Activated naive CD8-positive, alpha-beta T cell treated with anti-CD3 and anti-CD28 coated beads for 36 hours (primary cell): Measurements from ENCODE around the gene PLXNA3. TPM values are rescaled to one million over a fixed set of nuclear protein-coding genes. Genes with fewer than 3 reads are reported as not detected.
"Not testable (repeated sequence)": the region's sequence is repeated elsewhere in the genome, so short reads cannot be mapped to it uniquely, and the experiment has no call there.

Source experiments
- DNase-seq: peaks from one replicate; pipeline ENCODE4 v3.0.0; 2021
- H3K27ac Mint-ChIP-seq: one replicate; pipeline ENCODE4 v1.8.0; 2022; ENCODE audit warnings: mild to moderate bottlenecking, moderate library complexity, mixed read lengths
- H3K27me3 Mint-ChIP-seq: one replicate; pipeline ENCODE4 v1.8.0; 2022; ENCODE audit warnings: mild to moderate bottlenecking, mixed read lengths
- H3K36me3 Mint-ChIP-seq: one replicate; pipeline ENCODE4 v1.8.0; 2021; ENCODE audit warnings: mild to moderate bottlenecking, mixed read lengths
- H3K4me1 Mint-ChIP-seq: one replicate; pipeline ENCODE4 v1.8.0; 2021; ENCODE audit warnings: mixed read lengths
- H3K4me3 Mint-ChIP-seq: one replicate; pipeline ENCODE4 v1.8.0; 2022; ENCODE audit warnings: mild to moderate bottlenecking, moderate library complexity, mixed read lengths
- H3K9me3 Mint-ChIP-seq: one replicate; pipeline ENCODE4 v1.8.0; 2022; ENCODE audit warnings: mixed read lengths
- total RNA-seq, 2 experiments: library from RNA; stranded (reverse); gene quantifications; one replicate each; pipeline ENCODE4 v1.2.3, GENCODE V29; 2021

PLXNA3 gene
- total RNA-seq, 2 experiments from 2014 or later: 22.3 to 23.1 TPM

DNA sequence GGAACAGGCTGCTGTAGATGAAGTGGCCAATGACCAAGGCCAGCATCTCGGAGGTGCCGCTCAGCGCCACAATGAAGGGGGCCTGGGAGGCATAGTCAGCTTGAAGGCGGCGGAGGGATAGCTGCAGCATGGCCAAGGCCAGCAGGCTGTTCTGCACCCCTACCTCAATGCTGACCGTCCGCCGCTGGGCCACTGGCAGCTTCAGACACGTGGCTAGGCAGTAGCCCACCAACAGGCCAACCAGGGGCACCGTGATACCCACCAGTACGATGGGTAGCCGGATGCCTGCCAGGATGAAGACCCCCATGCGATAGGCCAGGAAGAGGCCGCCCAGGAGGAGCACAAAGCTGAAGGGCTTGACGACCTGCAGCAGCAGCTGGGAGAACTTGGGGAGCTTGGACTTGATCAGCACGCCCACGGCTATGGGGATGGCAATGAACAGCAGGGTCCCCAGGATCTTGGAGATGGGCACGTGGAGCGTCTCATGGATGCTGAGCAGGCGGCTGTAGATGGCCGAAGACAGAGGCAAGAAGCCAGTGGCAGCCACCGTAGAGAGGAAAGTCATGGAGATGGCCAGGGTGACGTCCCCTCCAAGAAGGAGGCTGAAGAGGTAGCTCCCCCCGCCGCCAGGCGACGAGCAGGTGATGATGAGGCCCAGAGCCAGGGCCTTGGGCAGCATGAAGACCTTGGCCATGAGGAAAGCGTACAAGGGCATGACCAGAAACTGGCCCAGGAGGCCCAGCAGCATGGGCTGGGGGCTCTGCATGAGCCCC is 29.6 kb downstream of the PLXNA3 start:
- peak overlapping the region; percentile 37 for H3K4me3 Mint-ChIP-seq
- H3K27me3 Mint-ChIP-seq: no peaks in the 10 kb centered on the region
- H3K9me3 Mint-ChIP-seq: no peaks in the 10 kb centered on the region
- H3K4me1 Mint-ChIP-seq: peaks cover 23% of the 10 kb centered on the region
- DNase-seq: no peak
- H3K36me3 Mint-ChIP-seq: peaks cover 2% of the 10 kb centered on the region
- H3K27ac Mint-ChIP-seq: no peak overlapping the region

DNA sequence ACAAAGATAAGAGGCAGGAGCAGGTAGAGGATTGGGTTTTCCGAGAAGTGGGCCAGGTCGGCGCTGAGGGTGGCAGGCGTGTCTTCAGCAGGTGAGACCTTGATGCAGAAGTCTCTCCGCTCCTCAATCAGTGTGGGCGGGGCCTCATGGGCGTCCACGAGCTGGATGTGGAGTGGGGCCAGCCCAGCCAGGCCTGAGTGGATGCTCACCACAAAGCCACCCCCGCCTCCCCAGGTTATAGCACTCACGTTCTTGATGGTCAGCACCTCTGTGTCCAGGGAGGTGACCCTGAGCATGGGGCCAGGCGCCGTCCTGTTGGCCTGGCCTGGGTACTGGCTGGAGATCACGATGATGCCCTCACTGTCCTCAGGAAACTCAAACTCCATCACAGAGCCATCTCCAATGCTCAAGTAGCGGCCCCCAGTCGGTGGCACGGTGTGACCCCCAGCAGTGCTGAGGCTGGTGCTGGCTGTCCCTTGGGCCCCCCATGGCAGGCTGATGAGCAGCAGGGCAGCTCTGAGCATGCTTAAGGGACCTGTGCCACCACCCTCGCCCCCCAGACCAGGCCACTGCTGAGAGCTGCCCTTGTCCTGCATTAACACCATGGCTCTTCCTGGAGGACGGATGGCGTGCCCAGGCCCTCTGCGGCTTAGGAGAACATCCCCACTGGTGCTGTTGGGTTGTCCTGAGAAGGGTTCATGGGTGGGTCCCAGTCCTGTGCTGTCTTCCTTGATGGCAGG is 30.4 kb downstream of the PLXNA3 start:
- peaks cover 1% of the 10 kb centered on the region for H3K36me3 Mint-ChIP-seq
- H3K4me1 Mint-ChIP-seq: peaks cover 20% of the 10 kb centered on the region
- peak overlapping the region; percentile 37 for H3K4me3 Mint-ChIP-seq
- no peaks in the 10 kb centered on the region for H3K9me3 Mint-ChIP-seq
- H3K27ac Mint-ChIP-seq: no peak overlapping the region
- DNase-seq: no peak
- no peaks in the 10 kb centered on the region for H3K27me3 Mint-ChIP-seq

GRCh38 chrX:154489182-154489581 is 31.1 kb downstream of the PLXNA3 start:
- no peaks in the 10 kb centered on the region for H3K9me3 Mint-ChIP-seq
- H3K36me3 Mint-ChIP-seq: no peaks in the 10 kb centered on the region
- DNase-seq: no peak
- H3K27me3 Mint-ChIP-seq: no peaks in the 10 kb centered on the region
- H3K27ac Mint-ChIP-seq: peak overlapping the region; percentile 89
- peaks cover 17% of the 10 kb centered on the region for H3K4me1 Mint-ChIP-seq
- H3K4me3 Mint-ChIP-seq: peak overlapping the region; percentile 85

- Mint-ChIP-seq H3K27ac (peak overlapping the region; percentile 89), H3K27me3 (no peaks in the 10 kb centered on the region), H3K4me1 (peaks cover 14% of the 10 kb centered on the region), H3K9me3 (no peaks in the 10 kb centered on the region), H3K4me3 (peak overlapping the region; percentile 85), H3K36me3 (no peaks in the 10 kb centered on the region)
- no peak for DNase-seq
Observed at GRCh38 chrX:154490021-154490413, 31.9 kb downstream of the PLXNA3 start.

DNA sequence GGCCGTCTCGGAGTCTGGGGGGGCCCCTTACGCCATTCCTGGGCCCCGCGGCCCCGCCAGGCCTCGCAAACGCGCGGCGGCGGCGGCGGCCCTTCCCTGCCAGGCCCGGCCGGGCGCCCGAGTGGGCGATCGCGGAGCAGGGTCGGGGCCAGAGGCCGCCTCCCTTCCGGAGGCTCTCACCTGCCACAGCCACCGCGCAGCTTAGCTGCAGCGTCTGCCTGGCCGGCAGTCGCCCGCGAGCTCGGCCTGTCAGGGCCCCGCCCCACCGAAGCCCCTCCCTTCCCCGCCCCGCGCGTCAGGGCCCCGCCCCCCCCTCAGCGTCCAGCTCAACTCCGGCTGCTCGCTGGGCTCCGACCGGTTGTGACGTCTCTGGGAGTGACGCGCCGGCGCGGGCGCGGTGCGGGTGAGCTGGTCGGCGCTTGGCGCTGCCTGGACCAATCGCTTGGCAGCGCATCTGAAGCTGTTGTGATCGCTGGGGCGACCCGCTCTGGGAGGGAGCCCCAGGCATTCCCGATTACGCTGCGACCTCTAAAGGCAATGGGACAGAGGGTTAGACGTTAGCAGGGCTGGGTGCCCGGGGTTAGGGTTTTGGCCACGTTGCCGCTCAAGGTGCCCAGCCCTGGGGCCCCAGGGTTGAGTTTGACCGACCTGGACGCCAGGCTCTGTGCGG is 32.5 kb downstream of the PLXNA3 start, which contains the start of gene SLC10A3:
Gene SLC10A3, minus strand, starts transcription at position 216 of the 670 bp plus-strand sequence. CDS start 1,689 bp downstream, outside the sequence.
- no peaks in the 10 kb centered on the region for H3K36me3 Mint-ChIP-seq
- no peaks in the 10 kb centered on the region for H3K9me3 Mint-ChIP-seq
- peak within 1 kb of the TSS; percentile 86 for H3K4me3 Mint-ChIP-seq

GRCh38 chrX:154494715-154495114 is 36.6 kb downstream of the PLXNA3 start:
- no peaks in the 10 kb centered on the region for H3K27me3 Mint-ChIP-seq
- H3K36me3 Mint-ChIP-seq: no peaks in the 10 kb centered on the region
- no peaks in the 10 kb centered on the region for H3K9me3 Mint-ChIP-seq
- H3K4me1 Mint-ChIP-seq: peaks cover 3% of the 10 kb centered on the region
- H3K4me3 Mint-ChIP-seq: no peak overlapping the region
- no peak for DNase-seq
- H3K27ac Mint-ChIP-seq: no peak overlapping the region

More for the DNA sequence above, 32.5 kb downstream of the PLXNA3 start, which contains the start of gene SLC10A3:
- H3K27ac Mint-ChIP-seq: peak within 1 kb of the TSS; percentile 89
- peaks cover 13% of the 10 kb centered on the region for H3K4me1 Mint-ChIP-seq
- peak; percentile 91 for DNase-seq
- H3K27me3 Mint-ChIP-seq: no peaks in the 10 kb centered on the region

DNA sequence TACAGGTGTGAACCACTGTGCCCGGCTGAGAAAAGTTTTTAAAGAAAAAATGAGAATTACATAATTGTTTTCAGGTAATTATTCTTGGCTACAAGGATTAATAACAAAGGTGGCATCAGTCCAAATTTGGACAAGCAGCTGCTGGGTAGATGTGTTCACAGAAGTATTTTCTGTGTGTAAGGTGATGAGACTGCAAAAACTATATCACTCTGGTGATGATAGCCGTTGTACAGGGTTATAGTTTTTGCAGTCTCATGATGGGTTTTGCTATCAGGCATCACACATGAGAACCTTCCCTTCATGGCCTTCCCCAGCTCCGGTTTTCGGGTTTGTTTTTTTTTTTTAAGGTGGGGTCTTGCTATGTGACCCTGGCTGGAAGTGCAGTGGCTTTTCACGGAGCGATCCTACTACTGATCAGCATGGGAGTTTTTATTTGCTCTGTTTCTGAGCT is 37.4 kb downstream of the PLXNA3 start:
- H3K36me3 Mint-ChIP-seq: no peaks in the 10 kb centered on the region
- no peaks in the 10 kb centered on the region for H3K27me3 Mint-ChIP-seq
- DNase-seq: no peak
- no peak overlapping the region for H3K27ac Mint-ChIP-seq
- no peaks in the 10 kb centered on the region for H3K9me3 Mint-ChIP-seq
- peaks cover 3% of the 10 kb centered on the region for H3K4me1 Mint-ChIP-seq
- no peak overlapping the region for H3K4me3 Mint-ChIP-seq

DNA sequence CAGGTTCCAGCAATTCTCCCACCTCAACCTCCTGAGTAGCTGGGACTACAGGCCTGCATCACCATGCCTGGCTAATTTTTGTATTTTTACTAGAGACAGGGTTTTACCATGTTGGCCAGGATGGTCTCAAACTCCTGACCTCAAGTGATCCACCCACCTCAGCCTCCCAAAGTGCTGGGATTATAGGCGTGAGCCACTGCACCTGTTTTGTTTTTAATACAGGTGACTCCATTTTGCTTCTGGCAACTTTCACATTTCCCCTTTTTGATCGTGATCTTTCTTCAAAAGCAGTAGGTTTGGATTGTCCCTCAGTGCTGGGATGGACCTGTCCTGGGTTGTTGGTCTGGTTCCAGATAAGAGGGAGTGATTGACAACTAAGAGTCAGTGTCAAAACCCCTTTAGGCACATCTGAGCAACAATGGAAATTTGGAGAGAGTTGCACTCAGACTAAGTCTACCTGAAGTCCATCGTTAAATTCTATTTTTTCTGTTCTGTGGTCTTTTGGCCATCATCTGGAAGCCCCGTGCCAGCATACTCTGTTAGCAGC is 38.6 kb downstream of the PLXNA3 start:
- not testable (repeated sequence) for H3K4me1 Mint-ChIP-seq, H3K27ac Mint-ChIP-seq, H3K36me3 Mint-ChIP-seq

DNA sequence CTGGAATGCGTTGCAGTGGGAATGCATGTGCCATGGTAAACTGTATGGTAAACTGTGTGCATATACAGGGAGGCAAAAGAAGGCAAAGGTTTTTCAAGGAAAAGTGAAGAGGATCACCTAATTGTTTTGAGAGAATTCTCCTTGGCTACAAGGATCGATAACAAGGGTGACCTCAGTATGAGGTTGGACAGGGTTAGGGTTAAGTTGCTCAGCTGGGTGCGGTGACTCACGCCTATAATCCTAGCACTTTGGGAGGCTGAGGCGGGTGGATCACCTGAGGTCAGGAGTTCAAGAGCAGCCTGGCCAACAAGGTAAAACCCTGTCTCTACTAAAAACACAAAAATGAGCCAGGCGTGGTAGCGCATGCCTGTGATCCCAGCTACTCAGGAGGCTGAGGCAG is 43.3 kb downstream of the PLXNA3 start:
- not testable (repeated sequence) for H3K27me3 Mint-ChIP-seq, H3K27ac Mint-ChIP-seq, H3K4me1 Mint-ChIP-seq, H3K36me3 Mint-ChIP-seq, H3K4me3 Mint-ChIP-seq, H3K9me3 Mint-ChIP-seq, DNase-seq

More for the DNA sequence above, 38.6 kb downstream of the PLXNA3 start:
- not testable (repeated sequence) for DNase-seq, H3K27me3 Mint-ChIP-seq, H3K4me3 Mint-ChIP-seq, H3K9me3 Mint-ChIP-seq

GRCh38 chrX:154502098-154502497 is 44.0 kb downstream of the PLXNA3 start:
- H3K4me3 Mint-ChIP-seq: no peak overlapping the region

GRCh38 chrX:154502989-154503388 is 44.9 kb downstream of the PLXNA3 start:
- no peaks in the 10 kb centered on the region for H3K27me3 Mint-ChIP-seq
- H3K9me3 Mint-ChIP-seq: no peaks in the 10 kb centered on the region
- no peak for DNase-seq
- no peak overlapping the region for H3K27ac Mint-ChIP-seq
- H3K4me3 Mint-ChIP-seq: no peak overlapping the region
- H3K36me3 Mint-ChIP-seq: no peaks in the 10 kb centered on the region
- H3K4me1 Mint-ChIP-seq: no peaks in the 10 kb centered on the region

More at GRCh38 chrX:154502098-154502497, 44.0 kb downstream of the PLXNA3 start:
- Mint-ChIP-seq H3K27ac (no peak overlapping the region), H3K9me3 (no peaks in the 10 kb centered on the region), H3K4me1 (no peaks in the 10 kb centered on the region), H3K27me3 (no peaks in the 10 kb centered on the region), H3K36me3 (no peaks in the 10 kb centered on the region)
- no peak for DNase-seq

- Mint-ChIP-seq H3K27ac (no peak overlapping the region), H3K27me3 (no peaks in the 10 kb centered on the region), H3K9me3 (peaks cover 3% of the 10 kb centered on the region), H3K4me1 (no peaks in the 10 kb centered on the region), H3K36me3 (peaks cover 13% of the 10 kb centered on the region), H3K4me3 (no peak overlapping the region)
- no peak for DNase-seq
Observed at GRCh38 chrX:154505734-154506133, 47.7 kb downstream of the PLXNA3 start.

GRCh38 chrX:154506483-154507332 is 48.6 kb downstream of the PLXNA3 start:
- Mint-ChIP-seq H3K4me3 (no peak overlapping the region), H3K27me3 (no peaks in the 10 kb centered on the region), H3K9me3 (peaks cover 3% of the 10 kb centered on the region), H3K27ac (no peak overlapping the region), H3K36me3 (peaks cover 18% of the 10 kb centered on the region), H3K4me1 (peaks cover 7% of the 10 kb centered on the region)
- DNase-seq: no peak
